HG02642 (cell line): ENCODE results near the gene CDC42.
A peak's percentile ranks its signal among the peaks of the same experiment; 100 is the strongest.
"Not testable (repeated sequence)": the region's sequence is repeated elsewhere in the genome, so short reads cannot be mapped to it uniquely, and the experiment has no call there.

ENCODE experiments used
- ATAC-seq: cut with Tn5 transposase; IDR thresholded peaks from one replicate; pipeline ENCODE4 v1.9.1; 2021; ENCODE audit warnings: mild to moderate bottlenecking; ENCODE audit not compliant: unreplicated experiment, poor library complexity

Gene CDC42

GRCh38 chr1:22052115-22053016 lies at the start of gene CDC42:
Gene CDC42, plus strand, starts transcription at chr1:22052709. Its CDS starts 25,770 bp downstream, at chr1:22078479.
- peak; percentile 90 for ATAC-seq

DNA sequence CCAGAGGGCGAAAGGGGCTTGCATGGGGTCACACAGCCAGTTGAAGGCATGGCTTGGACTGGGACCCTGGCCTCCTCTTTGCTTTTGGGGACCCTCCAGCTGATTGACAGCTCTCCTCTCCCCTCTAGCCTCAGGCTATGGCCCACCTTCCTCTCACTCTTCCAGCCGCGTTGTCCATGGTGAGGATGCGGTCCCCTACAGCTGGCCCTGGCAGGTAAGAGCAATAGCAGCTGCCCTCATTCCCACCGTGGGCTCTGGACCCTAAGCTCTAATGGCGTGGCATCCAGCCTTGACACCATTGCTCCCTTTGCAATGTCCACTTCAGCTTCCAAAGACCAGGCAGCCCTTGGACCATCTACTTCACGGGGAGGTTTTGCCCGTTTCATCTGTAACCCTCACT lies 49.6 kb upstream of the CDC42 start:
- ATAC-seq: not testable (repeated sequence)

DNA sequence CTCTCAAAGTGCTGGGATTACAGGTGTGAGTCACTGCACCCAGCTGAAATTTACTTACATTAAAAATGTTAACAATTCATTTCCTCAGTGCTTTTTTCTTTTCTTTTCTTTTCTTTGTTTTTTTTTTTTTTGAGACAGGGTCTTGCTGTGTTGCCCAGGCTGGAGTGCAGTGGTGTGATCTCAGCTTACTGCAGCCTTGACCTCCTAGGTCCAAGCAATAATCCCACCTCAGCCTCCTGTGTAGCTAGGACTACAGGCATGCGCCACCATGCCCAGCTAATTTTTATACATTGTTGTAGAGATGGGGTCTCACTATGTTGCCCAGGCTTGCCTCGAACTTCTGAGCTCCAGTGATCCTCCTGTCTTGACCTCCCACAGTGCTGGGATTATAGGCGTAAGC lies 48.5 kb upstream of the CDC42 start:
- not testable (repeated sequence) for ATAC-seq

DNA sequence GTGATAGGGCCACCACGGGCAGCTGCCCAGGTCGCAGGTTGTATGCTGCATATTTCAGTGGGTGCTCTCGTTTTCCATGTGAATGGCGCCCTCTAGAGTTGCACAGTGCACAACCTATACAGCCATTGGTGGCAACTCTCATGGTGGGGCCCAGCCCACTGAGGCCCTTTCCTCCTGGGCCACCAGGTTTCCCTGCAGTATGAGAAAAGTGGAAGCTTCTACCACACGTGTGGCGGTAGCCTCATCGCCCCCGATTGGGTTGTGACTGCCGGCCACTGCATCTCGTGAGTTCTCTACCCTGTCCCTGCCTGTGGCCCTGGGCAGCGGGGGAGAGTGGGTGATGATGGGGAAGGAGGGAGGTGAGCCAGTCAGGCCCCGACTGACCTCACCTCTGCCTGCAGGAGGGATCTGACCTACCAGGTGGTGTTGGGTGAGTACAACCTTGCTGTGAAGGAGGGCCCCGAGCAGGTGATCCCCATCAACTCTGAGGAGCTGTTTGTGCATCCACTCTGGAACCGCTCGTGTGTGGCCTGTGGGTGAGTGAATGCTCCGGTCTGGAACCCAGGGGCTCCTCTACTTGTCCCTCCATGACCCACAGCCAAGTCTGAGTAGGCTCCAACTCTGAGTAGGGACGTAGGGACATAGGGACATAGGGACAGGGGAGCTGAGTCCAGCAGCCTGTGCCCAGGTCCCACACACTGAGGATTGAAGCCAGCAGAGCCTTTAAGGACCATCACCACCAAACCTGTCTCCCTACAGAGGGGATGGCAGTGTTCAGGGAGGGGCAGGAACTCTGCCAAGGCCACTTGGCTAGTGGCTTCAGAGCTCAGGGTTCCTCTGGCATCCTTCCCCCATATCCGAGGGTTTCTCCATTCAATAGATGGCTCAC lies 47.0 kb upstream of the CDC42 start:
- not testable (repeated sequence) for ATAC-seq

GRCh38 chr1:22006736-22007135 lies 45.8 kb upstream of the CDC42 start:
- not testable (repeated sequence) for ATAC-seq

- not testable (repeated sequence) for ATAC-seq
Observed at GRCh38 chr1:22007262-22007661, 45.2 kb upstream of the CDC42 start.

DNA sequence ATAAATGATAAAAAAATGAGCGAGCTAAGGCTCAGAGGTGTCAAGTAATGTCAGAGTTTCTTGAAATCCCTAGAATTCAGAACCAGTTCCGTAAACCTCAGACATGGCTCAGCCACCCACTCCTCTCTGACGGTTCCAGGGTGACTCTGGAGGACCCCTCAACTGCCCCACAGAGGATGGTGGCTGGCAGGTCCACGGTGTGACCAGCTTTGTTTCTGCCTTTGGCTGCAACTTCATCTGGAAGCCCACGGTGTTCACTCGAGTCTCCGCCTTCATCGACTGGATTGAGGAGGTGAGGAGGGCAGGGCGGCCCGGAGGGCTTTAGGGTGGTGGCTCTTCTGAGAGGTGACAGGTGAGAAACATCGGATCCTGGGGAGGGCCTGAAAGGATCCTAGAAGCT lies 42.9 kb upstream of the CDC42 start:
- ATAC-seq: not testable (repeated sequence)

- ATAC-seq: not testable (repeated sequence)
Observed at GRCh38 chr1:22012752-22013151, 39.8 kb upstream of the CDC42 start.

DNA sequence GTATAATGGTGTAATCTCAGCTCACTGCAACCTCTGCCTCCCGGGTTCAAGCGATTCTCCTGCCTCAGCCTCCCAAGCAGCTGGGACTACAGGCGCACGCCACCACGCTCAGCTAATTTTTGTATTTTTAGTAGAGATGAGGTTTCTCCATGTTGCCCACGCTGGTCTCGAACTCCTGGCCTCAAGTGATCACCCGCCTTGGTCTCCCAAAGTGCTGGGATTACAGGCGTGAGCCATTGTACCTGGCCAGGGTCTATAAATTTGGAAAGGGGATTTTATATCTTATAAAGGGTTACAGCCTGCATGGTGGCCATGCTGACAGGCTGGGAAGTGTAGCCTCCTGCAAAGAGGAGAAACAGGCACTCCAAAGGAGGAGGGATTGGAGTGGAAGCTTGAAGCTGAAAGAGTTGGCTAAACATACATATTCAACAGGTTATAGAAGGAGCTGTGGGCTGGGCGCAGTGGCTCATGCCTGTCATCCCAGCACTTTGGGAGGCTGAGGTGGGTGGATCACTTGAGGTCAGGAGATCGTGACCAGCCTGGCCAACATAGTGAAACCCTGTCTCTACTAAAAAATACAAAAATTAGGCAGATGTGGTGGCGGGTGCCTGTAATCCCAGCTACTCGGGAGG lies 37.8 kb upstream of the CDC42 start:
- ATAC-seq: not testable (repeated sequence)

DNA sequence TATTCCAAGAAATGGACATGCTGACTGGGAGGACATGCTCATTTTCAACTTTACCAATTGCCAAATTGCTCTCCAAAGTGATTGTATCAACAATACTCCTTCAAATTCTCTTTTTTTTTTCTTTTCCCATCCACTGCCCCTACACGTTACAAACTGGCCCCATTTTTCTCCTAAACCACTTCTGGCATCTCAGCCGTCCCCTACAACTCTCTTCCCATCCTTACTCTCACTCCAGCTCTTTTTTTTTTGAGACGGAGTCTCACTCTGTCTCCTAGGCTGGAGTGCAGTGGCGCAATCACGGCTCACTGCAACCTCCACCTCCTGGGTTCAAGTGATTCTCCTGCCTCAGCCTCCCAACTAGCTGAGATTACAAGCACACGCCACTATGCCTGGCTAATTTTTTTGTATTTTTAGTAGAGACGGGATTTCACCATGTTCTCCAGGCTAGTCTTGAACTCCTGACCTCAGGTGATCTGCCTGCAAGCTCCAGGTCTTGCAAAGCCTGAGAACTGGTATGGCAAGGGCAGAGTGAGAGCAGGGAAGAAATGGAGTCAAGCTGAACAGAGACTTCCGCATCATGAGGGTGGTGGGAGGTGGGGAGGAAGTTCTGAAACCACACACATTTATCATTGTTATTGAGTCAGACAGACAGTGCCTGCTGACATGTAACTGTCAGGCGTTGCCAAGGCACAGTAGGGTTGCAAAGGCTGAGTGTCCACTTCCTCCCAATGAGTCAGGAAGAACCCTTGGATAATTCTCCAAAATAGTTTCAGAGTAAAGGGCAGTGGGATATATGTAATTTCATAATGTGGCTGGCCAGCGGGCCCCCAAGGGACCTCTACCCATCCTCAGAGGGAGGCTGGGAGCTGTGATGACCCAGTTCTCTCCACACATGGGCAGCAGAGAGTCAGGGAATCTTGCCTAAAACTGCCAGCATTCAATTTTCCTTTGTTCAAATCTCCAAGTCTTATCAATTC lies 33.6 kb upstream of the CDC42 start:
- peak; percentile 43 for ATAC-seq

DNA sequence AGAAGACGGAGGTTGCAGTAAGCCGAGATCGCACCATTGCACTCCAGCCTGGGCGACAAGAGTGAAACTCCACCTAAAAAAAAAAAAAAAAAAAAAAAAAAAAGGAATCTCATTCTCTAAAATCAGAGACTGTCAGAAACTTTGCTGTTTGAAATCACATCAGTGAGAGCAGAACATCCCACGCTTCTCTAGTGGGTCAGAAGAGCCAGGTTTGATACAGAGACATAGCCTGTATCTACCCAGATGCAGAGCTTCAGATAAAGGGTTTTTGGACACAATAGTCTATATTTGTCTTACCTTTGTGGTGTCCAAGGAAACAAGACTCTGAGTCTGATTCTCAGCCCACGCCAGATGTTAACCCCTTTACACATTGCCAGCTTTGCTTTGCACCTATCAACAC lies 31.4 kb upstream of the CDC42 start:
- ATAC-seq: no peak

- ATAC-seq: peak; percentile 39
Observed at GRCh38 chr1:22024485-22025367, 27.8 kb upstream of the CDC42 start.

GRCh38 chr1:22025368-22026155 lies 26.9 kb upstream of the CDC42 start:
- ATAC-seq: peak; percentile 74

GRCh38 chr1:22026924-22027289 lies 25.6 kb upstream of the CDC42 start:
- no peak for ATAC-seq

GRCh38 chr1:22030057-22030456 lies 22.5 kb upstream of the CDC42 start:
- ATAC-seq: no peak

GRCh38 chr1:22030473-22030872 lies 22.0 kb upstream of the CDC42 start:
- no peak for ATAC-seq

GRCh38 chr1:22031214-22031962 lies 21.1 kb upstream of the CDC42 start:
- no peak for ATAC-seq
